Testis (tissue), 3 donors: Measurements from ENCODE around the gene POLH. TPM values are rescaled to one million over a fixed set of nuclear protein-coding genes. Genes with fewer than 3 reads are reported as not detected.

ENCODE experiments used
- DNase-seq: peaks from one replicate; pipeline ENCODE4 v3.0.0-alpha.2; 2019
- H3K27ac ChIP-seq, 2 donors: fragments of 200-600 bp; sonication (generic); one replicate each; pipeline ENCODE4 v1.5.1; 2019
- H3K27me3 ChIP-seq: fragments of 200-600 bp; sonication (generic); one replicate; pipeline ENCODE4 v1.5.1; 2019
- H3K36me3 ChIP-seq: fragments of 200-600 bp; sonication (generic); one replicate; pipeline ENCODE4 v1.5.1; 2017; ENCODE audit warnings: low read depth; ENCODE audit errors: missing control alignments
- H3K4me1 ChIP-seq: fragments of 200-600 bp; sonication (generic); one replicate; pipeline ENCODE4 v1.5.1; 2019
- H3K4me3 ChIP-seq, 2 donors: fragments of 200-600 bp; sonication (generic); one replicate each; pipeline ENCODE4 v1.5.1; 2017 to 2019
- H3K9me3 ChIP-seq: fragments of 200-600 bp; sonication (generic); one replicate; pipeline ENCODE4 v1.5.1; 2017
- POLR2A ChIP-seq: fragments of 450-650 bp; IDR thresholded peaks from one replicate; pipeline ENCODE4 v1.6.1; 2017; ENCODE audit warnings: antibody characterized with exemption, mild to moderate bottlenecking, moderate library complexity
- WGBS, 2 donors: methylation state at CpG; one replicate each; pipeline ENCODE4 v1.1.5; 2018; 5-methylcytosine and 5-hydroxymethylcytosine counted together
- intact Hi-C: fragments of 100-400 bp; cut with DNase I; formaldehyde crosslinking; loops from one replicate; pipeline ENCODE4 v1.15.1; 2023; ENCODE audit warnings: low total_unique reads
- polyA plus RNA-seq: library from polyadenylated mRNA; stranded (reverse); fragments of 350-450 nt; fragmentation: Illumina TruSeq; extraction: RNeasy Lipid Tissue Mini Kit (QIAGEN cat#74804); gene quantifications from one replicate; pipeline ENCODE4 v1.2.3, GENCODE V29; 2014; ENCODE audit warnings: low read depth, low replicate concordance; ENCODE audit not compliant: insufficient read depth
- total RNA-seq, 2 donors: library from RNA; depleted of rRNA; stranded (reverse); fragments of >200 nt; gene quantifications; one replicate each; pipeline ENCODE4 v1.2.3, GENCODE V29; 2016
- TF ChIP-seq, protein P1 (sequence below), 3 experiments: fragments of 450-650 bp in 2 of 3; fragments of 200-600 bp in 1 of 3; sonication (generic) in 1 of 3; IDR thresholded peaks; one replicate each; pipeline ENCODE4 v1.5.1; 2016 to 2019; ENCODE audit warnings: antibody characterized with exemption in 3 of 3, mild to moderate bottlenecking in 2 of 3, moderate library complexity in 1 of 3

POLH gene
- total and polyA plus RNA-seq, 3 donors from 2014 or later: 11.7 to 29.5 (median 18.3) TPM

DNA sequence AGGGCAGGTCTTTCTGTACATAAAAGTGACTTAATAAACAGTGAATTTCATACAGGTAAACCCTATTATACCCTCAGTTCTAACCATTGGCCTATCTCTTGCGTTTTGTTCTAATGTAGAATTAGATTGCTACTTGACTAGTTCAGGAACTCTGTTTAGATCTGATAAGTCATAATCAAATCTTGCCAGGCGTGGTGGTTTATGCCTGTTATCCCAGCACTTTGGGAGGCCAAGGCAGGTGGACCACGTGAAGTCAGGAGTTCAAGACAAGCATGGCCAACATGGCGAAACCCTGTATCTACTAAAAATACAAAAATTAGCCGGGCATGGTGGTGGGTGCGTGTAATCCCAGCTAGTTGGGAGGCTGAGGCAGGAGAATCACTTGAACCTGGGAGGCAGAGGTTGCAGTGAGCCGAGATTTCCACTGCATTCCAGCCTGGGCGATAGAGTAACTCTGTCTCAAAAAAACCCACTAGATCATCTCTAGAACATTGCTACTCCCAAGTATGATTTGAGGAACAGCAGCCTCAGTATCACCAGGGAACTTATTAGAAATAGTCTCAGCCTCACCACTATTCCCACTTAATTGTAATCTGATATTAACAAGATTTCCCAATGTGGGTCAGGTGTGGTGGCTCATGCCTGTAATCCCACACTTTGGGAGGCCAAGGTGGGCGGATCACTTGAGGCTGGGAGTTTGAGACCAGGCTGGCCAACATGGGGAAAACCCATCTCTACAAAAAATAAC, 40.9 kb downstream of the POLH start:
- no peaks in the 10 kb centered on the region for H3K27me3 ChIP-seq
- TF ChIP-seq, protein P1, sequence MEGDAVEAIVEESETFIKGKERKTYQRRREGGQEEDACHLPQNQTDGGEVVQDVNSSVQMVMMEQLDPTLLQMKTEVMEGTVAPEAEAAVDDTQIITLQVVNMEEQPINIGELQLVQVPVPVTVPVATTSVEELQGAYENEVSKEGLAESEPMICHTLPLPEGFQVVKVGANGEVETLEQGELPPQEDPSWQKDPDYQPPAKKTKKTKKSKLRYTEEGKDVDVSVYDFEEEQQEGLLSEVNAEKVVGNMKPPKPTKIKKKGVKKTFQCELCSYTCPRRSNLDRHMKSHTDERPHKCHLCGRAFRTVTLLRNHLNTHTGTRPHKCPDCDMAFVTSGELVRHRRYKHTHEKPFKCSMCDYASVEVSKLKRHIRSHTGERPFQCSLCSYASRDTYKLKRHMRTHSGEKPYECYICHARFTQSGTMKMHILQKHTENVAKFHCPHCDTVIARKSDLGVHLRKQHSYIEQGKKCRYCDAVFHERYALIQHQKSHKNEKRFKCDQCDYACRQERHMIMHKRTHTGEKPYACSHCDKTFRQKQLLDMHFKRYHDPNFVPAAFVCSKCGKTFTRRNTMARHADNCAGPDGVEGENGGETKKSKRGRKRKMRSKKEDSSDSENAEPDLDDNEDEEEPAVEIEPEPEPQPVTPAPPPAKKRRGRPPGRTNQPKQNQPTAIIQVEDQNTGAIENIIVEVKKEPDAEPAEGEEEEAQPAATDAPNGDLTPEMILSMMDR (IDR thresholded peaks at IDR 0.05): no peak
- no peak for TF ChIP-seq POLR2A
- H3K4me3 ChIP-seq: no peak overlapping the region
- intact Hi-C loops: no loop called here
- H3K27ac ChIP-seq: no peak overlapping the region
- no peaks in the 10 kb centered on the region for H3K4me1 ChIP-seq
- no peaks in the 10 kb centered on the region for H3K9me3 ChIP-seq
- WGBS, 2 donors: 88 to 90% methylated on average over 9 of the region's 9 CpGs
- no peaks in the 10 kb centered on the region for H3K36me3 ChIP-seq
- no peak for DNase-seq

DNA sequence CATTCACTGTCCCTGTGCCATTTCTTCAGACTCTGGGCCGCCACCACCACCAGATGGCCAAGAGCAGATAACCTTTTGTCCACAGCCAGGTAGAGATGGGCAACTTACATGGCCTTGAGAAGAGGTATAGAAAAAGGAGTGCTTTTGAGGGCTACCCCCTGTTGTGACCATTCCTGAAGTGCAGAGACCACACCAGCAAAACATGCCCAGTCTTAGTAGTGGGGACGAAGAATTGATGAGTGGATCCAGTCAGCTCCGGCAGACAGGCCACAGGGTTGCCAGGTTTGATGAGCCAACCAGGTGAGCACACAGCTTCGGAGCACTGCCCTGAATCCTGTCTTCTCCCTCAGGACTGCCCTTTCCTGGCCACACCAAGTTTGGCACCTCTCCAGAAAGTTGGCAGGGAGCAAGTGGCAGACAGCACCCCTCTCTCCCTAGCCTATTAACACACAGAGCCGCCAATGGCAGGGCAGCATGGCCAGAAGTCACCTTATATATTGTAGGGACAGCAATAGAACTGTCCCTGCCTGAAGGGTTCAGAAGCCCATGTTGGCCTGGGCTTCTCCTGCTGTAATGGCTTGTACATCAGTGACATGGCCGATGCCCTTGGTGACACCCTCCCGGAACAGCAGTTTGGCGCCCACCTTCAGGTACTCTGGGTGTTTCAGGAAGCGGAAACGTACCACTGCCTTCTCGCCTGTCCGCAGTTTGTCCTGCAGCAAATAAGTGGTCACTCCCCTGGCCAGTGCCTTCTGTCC, 45.3 kb downstream of the POLH start:
- Histone ChIP-seq H3K27me3 (no peaks in the 10 kb centered on the region), H3K4me3 (no peak overlapping the region), H3K27ac (no peak overlapping the region), H3K4me1 (no peaks in the 10 kb centered on the region), H3K36me3 (no peaks in the 10 kb centered on the region), H3K9me3 (no peaks in the 10 kb centered on the region)
- no peak for TF ChIP-seq POLR2A
- TF ChIP-seq, protein P1 (IDR thresholded peaks at IDR 0.05): no peak
- DNase-seq: peak; percentile 12
- intact Hi-C loops: no loop called here
- 96 to 98% methylated on average over 8 to 12 of the region's 12 CpGs for WGBS, 2 donors

DNA sequence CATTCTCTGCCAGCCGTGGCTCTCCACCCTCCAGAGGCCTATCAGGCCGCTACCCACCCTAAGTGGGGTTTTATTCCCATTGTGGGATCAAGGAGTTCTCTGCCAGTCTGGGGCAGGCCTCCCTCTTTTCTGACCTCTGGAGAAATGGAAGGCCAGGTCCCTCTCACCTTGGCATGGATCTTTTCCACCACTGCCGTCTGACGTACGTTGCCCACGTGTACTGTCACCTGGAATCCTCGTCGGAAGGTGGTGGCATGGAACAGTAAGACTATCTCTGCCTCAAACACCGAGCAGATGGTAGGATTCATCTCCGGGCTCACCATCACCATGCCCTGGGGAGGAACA, 45.8 kb downstream of the POLH start:
- Histone ChIP-seq H3K9me3 (no peaks in the 10 kb centered on the region), H3K27ac (no peak overlapping the region), H3K27me3 (no peaks in the 10 kb centered on the region), H3K4me3 (no peak overlapping the region), H3K36me3 (no peaks in the 10 kb centered on the region), H3K4me1 (peaks cover 1% of the 10 kb centered on the region)
- no peak for DNase-seq
- TF ChIP-seq, protein P1 (IDR thresholded peaks at IDR 0.05): no peak
- TF ChIP-seq POLR2A: no peak
- WGBS, 2 donors: 87 to 93% methylated on average over 10 of the region's 10 CpGs
- intact Hi-C loops: no loop called here

DNA sequence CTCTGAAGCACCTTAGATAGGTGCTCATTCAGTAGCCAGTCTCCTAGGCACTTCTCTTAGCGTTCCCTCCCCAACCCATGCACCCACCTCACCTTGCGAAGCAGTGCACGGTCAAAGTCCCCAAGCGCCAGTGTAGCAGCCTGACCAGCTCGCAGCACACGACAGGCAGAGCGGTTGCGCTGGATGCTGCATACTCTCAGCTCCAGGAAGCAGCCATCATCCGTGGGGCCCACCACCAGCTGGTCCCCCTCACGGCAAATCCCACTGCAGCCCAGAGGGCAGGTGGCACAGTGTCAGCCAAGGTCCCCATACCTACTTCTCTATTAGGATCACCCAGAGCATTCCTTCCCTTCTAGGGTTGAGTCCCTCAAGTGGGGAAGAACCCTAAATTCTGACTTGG, 46.6 kb downstream of the POLH start:
- Histone ChIP-seq H3K27me3 (no peaks in the 10 kb centered on the region), H3K27ac (no peak overlapping the region), H3K9me3 (no peaks in the 10 kb centered on the region), H3K36me3 (no peaks in the 10 kb centered on the region), H3K4me1 (peaks cover 9% of the 10 kb centered on the region), H3K4me3 (no peak overlapping the region)
- intact Hi-C loops: no loop called here
- 91 to 94% methylated on average over 9 to 10 of the region's 10 CpGs for WGBS, 2 donors
- peak; percentile 7 for DNase-seq
- TF ChIP-seq, protein P1 (IDR thresholded peaks at IDR 0.05): no peak
- no peak for TF ChIP-seq POLR2A
